Measurements from ENCODE around the gene MAP7. TPM values are rescaled to one million over a fixed set of nuclear protein-coding genes. Genes with fewer than 3 reads are reported as not detected.

The MAP7 gene
- total and polyA plus RNA-seq, 2 experiments from 2014 or later = 4.1 to 13.8 TPM

- H3K27me3 ChIP-seq = no peaks in the 10 kb centered on the region
- no peaks in the 10 kb centered on the region for H3K36me3 ChIP-seq
- no peak overlapping the region for H3K27ac ChIP-seq
- no peaks in the 10 kb centered on the region for H3K9me3 ChIP-seq (ENCODE audit: low read depth)
- DNase-seq (ENCODE audit: low read depth in 1 of 2, low spot score in 1 of 2) = no peak
- TF ChIP-seq CTCF (IDR thresholded peaks at IDR 0.05; ENCODE audit: low read depth, low read length) = no peak
- H3K4me1 ChIP-seq (ENCODE audit: low read depth) = no peaks in the 10 kb centered on the region
- H3K4me3 ChIP-seq = no peak overlapping the region
Measured at GRCh38 chr6:136563386-136564152, 13.3 kb upstream of the MAP7 start.

- Histone ChIP-seq H3K9me3 (ENCODE audit: low read depth) (no peaks in the 10 kb centered on the region), H3K36me3 (no peaks in the 10 kb centered on the region), H3K27me3 (no peaks in the 10 kb centered on the region), H3K4me3 (no peak overlapping the region), H3K27ac (no peak overlapping the region), H3K4me1 (ENCODE audit: low read depth) (no peaks in the 10 kb centered on the region)
- no peak for TF ChIP-seq CTCF (IDR thresholded peaks at IDR 0.05; ENCODE audit: low read depth, low read length)
- DNase-seq (ENCODE audit: low read depth in 1 of 2, low spot score in 1 of 2) = no peak
Measured at GRCh38 chr6:136562211-136562610, 12.0 kb upstream of the MAP7 start.

- Histone ChIP-seq H3K36me3 (no peaks in the 10 kb centered on the region), H3K27me3 (peaks cover 28% of the 10 kb centered on the region), H3K9me3 (ENCODE audit: low read depth) (no peaks in the 10 kb centered on the region)
Measured at GRCh38 chr6:136553166-136553787, 3.1 kb upstream of the MAP7 start.

GRCh38 chr6:136552054-136552453 is 1.8 kb upstream of the MAP7 start:
- Histone ChIP-seq H3K4me3 (no peak overlapping the region), H3K27ac (no peak overlapping the region), H3K27me3 (peaks cover 31% of the 10 kb centered on the region), H3K36me3 (no peaks in the 10 kb centered on the region), H3K4me1 (ENCODE audit: low read depth) (no peaks in the 10 kb centered on the region), H3K9me3 (ENCODE audit: low read depth) (no peaks in the 10 kb centered on the region)
- no peak for TF ChIP-seq CTCF (IDR thresholded peaks at IDR 0.05; ENCODE audit: low read depth, low read length)
- DNase-seq (ENCODE audit: low read depth in 1 of 2, low spot score in 1 of 2) = peak in 1 of 2 donors; percentile 2

More at GRCh38 chr6:136553166-136553787, 3.1 kb upstream of the MAP7 start:
- H3K27ac ChIP-seq = no peak overlapping the region
- H3K4me1 ChIP-seq (ENCODE audit: low read depth) = no peaks in the 10 kb centered on the region
- no peak for TF ChIP-seq CTCF (IDR thresholded peaks at IDR 0.05; ENCODE audit: low read depth, low read length)
- no peak overlapping the region for H3K4me3 ChIP-seq
- no peak for DNase-seq (ENCODE audit: low read depth in 1 of 2, low spot score in 1 of 2)

DNA sequence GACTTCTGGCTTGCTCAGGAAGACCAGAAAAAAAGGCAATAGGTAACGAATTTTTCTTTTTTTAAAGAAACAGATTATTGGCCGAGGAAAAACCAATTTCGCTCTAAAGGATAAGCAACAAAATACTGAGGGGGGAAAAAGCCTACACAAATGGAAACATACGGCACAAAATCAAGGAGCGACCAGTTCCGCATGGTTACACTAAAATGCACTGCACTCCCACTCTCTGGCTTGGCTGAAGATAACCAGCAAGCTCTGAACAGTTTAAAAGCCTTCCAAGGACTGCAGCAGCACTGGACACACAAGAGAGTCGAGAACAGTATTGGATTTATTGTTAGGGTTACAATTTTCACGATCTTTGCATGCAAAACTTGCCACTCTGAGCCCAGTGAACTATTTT is 881 bp upstream of the MAP7 start:
- Histone ChIP-seq H3K4me3 (peak overlapping the region; percentile 66), H3K27ac (no peak overlapping the region), H3K27me3 (peaks cover 31% of the 10 kb centered on the region), H3K4me1 (ENCODE audit: low read depth) (no peaks in the 10 kb centered on the region), H3K9me3 (ENCODE audit: low read depth) (no peaks in the 10 kb centered on the region), H3K36me3 (no peaks in the 10 kb centered on the region)
- peak; percentile 10 to 16 for DNase-seq (ENCODE audit: low read depth in 1 of 2, low spot score in 1 of 2)
- no peak for TF ChIP-seq CTCF (IDR thresholded peaks at IDR 0.05; ENCODE audit: low read depth, low read length)
